Measurements from ENCODE around the gene KNOP1.

DNA sequence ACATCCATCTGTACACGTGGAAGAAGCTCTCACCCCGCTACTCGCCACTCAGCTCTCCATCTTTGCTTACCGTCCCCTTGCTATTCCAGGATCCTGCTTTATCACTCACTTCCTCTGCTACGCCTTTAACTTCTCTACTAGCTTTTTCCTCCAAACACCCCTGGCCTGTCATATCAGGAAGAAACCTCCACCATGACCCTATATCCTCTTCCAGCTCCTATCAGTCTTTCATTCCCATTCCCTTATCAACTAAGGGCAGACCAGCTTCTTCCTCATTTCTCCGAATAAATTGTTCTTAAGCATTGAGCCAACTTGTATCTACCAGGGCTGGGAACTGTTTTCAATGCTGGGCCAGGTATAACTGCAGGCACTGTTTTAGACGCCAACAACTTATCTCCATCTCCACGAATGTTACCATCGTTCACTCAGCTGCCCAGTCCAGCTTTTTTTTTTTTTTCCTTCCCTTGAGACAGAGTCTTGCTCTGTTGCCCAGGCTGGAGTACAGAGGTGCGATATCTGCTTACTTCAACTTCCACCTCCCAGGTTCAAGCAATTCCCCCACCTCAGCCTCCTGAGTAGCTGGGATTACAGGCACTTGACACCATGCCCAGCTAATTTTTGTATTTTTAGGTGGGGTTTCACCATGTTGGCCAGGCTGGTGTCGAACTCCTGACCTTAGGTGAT lies 4.4 kb upstream of the KNOP1 start:
- no peak for TF ChIP-seq POLR2AphosphoS5 (IDR thresholded peaks at IDR 0.05)
- TF ChIP-seq, protein P1, sequence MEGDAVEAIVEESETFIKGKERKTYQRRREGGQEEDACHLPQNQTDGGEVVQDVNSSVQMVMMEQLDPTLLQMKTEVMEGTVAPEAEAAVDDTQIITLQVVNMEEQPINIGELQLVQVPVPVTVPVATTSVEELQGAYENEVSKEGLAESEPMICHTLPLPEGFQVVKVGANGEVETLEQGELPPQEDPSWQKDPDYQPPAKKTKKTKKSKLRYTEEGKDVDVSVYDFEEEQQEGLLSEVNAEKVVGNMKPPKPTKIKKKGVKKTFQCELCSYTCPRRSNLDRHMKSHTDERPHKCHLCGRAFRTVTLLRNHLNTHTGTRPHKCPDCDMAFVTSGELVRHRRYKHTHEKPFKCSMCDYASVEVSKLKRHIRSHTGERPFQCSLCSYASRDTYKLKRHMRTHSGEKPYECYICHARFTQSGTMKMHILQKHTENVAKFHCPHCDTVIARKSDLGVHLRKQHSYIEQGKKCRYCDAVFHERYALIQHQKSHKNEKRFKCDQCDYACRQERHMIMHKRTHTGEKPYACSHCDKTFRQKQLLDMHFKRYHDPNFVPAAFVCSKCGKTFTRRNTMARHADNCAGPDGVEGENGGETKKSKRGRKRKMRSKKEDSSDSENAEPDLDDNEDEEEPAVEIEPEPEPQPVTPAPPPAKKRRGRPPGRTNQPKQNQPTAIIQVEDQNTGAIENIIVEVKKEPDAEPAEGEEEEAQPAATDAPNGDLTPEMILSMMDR (IDR thresholded peaks at IDR 0.05) = no peak
